ENCODE data around the gene DBX1.
"Not testable (repeated sequence)": the region's sequence is repeated elsewhere in the genome, so short reads cannot be mapped to it uniquely, and the experiment has no call there.

Gene DBX1

GRCh38 chr11:20160425-20161229 is at the start of gene DBX1:
TSS of gene DBX1 (minus strand) at chr11:20160475. CDS start at chr11:20160324, 151 bp downstream.
- DNase-seq = no peak

DNA sequence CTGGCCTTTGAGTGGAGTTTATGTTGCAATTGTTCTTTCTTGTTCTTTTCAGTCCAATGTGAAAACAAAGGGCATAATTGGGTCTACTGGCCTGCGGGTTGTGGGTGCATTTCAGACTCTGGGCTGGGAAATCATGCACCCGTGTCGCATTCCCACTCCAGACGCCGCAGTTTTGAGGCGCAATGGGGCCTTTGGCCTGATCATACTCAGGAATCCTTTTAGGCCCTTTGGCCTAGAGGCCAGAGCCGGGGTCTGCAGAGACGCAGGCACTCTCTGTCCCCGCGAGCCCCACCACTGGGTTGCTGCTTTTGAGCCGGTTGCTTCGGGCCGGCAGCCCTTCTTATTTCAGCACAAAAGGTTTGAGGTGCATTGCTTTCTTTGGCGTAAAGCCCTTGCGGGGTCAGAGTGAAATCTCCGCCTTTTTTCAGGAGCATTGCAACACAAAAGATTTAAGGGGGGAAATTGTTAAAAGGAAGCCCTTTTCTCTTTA is 48.4 kb upstream of the DBX1 start:
- no peak for DNase-seq

- DNase-seq = no peak
Observed at GRCh38 chr11:20207781-20208621, 47.7 kb upstream of the DBX1 start.

DNA sequence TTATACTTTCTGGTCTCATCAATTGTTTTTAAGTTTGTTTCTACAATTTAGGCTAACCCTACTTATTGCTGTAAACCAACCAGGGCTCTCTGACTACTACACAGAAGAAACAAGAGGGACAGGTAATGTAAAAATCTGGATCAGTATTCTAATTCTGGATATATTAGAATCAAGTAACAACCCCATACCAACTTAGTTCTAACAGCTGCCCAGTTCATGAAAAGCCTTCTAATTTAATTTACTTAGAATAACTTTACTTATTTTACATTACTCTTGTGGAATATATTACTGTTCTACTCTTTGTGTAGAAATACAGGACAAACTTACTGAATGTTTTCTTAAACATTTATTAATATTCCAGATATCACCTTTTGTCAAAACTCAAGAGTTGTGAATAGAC is 45.5 kb upstream of the DBX1 start:
- DNase-seq = no peak

- no peak for DNase-seq
Observed at GRCh38 chr11:20204681-20205080, 44.4 kb upstream of the DBX1 start.

- DNase-seq = no peak
Observed at GRCh38 chr11:20203831-20204230, 43.6 kb upstream of the DBX1 start.

- DNase-seq = no peak
Observed at GRCh38 chr11:20201231-20201630, 41.0 kb upstream of the DBX1 start.

DNA sequence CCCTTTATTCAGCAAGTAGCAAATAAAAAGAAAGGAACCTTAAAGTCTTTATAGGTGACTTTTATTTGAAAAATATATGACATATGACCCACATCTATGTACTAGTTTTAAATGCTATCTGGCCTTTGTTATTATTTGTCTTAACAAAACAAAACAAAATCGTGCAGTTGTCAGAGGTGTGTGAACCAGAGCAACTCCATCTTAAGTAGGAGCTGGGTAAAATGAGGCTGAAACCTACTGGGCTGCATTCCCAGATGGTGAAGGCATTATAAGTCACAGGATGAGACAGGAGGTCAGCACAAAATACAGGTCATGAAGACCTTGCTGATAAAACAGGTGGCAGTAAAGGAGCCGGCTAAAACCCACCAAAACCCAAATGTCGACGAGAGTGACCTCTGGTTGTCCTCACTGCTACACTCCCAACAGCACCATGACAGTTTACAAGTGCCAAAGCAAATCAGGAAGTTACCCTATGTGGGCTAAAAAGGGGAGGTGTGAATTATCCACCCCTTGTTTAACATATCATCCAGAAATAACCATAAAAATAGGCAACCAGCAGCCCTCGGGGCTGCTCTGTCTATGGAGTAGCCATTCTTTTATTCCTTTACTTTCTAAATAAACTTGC is 40.2 kb upstream of the DBX1 start:
- not testable (repeated sequence) for DNase-seq

DNA sequence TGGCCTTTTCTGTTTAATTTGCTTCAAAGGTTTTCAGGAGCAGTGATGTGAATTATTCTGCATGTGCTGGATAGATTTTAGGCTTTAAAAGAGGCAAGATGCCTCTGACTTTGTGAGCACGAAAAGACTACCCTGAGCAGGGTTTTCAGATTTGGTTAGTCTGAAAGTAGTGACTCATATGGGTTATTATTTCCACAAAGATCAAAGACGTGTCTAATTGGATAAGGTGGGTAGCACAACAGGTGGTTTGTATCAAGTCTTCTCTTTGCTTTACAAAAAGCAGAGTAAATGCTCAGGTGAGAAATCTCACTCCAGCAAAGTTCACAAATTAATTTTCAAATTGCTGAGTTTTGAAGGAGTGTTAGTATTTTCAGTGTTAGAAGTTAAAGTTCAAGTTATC is 37.6 kb upstream of the DBX1 start:
- DNase-seq = no peak

DNA sequence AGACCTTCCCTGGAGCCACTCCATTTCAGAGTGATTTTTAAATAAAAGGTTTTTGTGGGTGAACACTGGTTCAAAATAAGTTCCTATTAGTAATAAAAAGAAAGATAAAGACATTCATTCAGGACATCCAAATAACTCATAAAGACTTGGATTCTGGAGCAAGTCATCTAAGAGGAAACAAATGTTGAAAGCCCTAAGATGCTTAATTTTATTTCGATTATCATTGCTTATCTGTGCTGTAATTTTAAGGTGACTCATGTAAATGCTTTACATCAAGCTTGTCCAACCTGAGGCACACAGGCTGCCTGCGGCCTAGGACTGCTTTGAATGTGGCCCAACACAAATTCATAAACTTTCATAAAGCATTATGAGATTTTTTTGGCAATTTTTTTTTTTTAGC is 34.2 kb upstream of the DBX1 start:
- DNase-seq = no peak

DNA sequence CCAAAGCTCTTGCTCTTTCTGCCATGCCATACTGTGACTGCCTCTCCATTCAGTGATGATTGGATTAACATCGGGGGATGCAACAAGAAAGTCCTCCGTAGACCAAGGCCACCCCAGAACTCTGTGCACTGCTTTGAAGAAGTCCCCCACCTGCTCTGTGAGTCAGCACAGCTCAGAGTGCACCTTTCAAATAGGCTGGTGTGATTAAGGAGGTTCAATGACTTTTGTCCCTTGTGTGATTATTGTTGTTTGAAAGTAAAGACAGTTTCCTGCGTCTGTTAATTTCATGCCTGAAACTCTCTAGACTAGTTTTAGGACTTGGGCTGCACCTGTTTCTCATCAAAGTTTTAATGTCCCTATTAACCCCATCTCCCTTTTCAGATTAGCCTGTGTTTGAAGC is 33.0 kb upstream of the DBX1 start:
- DNase-seq = no peak

DNA sequence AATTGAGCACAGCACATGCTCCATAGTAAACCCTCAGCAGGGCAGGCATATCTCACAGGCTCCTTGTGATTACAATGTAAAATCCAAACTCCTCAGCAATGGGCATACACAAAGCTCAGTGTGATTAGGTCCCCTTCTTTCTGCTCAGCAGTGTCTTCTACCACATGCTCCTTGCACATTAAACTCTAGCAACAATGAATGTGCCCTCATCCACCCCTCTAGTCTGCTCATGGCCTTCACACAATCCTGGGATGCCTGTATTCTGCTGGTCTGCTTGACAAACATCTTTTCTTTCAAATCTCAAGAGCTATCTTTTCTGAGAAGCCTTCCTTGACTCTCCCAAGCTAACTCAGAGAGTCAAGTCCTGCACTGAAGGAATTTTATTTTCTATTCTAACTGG is 32.4 kb upstream of the DBX1 start:
- DNase-seq = no peak

DNA sequence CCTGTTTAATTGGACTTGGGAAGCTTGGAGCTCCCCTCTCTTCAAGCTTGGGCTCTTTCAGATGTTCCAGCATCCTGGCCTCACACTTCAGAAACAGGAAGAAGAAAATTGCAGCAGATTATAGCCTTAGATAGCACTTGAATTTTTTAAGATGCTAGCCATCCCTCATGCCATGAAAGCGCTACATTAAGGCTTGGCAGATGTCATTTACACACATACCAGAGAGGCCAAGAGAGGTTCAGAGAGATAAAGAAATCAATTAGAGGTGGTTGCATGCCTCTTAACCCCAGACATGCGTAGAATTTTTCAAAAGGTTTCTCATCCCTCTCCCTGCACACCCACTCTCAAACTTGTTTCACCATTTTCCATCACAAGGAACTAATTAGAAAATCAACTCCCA is 31.9 kb upstream of the DBX1 start:
- no peak for DNase-seq

DNA sequence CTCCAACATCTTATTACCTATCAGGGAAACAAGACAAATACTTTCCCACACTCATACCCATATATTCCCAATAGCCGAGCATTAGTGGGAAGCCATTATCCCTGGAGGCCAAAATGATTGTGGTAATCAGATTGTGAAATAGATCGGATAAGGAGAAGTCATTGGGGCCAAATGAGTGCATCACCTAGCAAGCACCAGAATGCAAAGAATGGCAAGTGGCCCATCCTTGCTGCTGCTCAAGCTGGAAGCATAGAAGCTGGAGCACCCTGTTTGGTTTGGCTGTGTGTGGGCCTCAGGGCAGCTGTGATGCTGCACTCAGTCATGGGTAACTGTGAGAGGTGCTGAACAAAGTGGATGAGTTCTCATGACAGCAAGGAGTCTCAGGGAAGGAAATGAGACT is 18.7 kb upstream of the DBX1 start:
- no peak for DNase-seq

- no peak for DNase-seq
Observed at GRCh38 chr11:20177136-20177535, 16.9 kb upstream of the DBX1 start.

GRCh38 chr11:20172721-20173447 is 12.6 kb upstream of the DBX1 start:
- no peak for DNase-seq

GRCh38 chr11:20163783-20164481 is 3.7 kb upstream of the DBX1 start:
- no peak for DNase-seq

- DNase-seq = peak; percentile 19
Observed at GRCh38 chr11:20162824-20163782, 2.8 kb upstream of the DBX1 start.

GRCh38 chr11:20161923-20162744 is 1.9 kb upstream of the DBX1 start:
- DNase-seq = no peak

All from DMS79 (cell line).